Adrenal gland (tissue), 12 donors: Measurements from ENCODE around the gene MMP24. TPM values are rescaled to one million over a fixed set of nuclear protein-coding genes. Genes with fewer than 3 reads are reported as not detected.

Source experiments
- DNase-seq, 7 donors: peaks; one replicate each; pipeline ENCODE4 v3.0.0-alpha.2; 2019 to 2020
- H3K27ac ChIP-seq, 5 donors: fragments of 200-600 bp; sonication (generic) in 4 of 5; 1 replicate in 3 of 5; 2 replicates in 2 of 5; pipeline versions ENCODE4 v1.5.1 to v1.8.0; 2016 to 2020; ENCODE audit warnings: mild to moderate bottlenecking in 1 of 5
- H3K27me3 ChIP-seq: fragments of 200-600 bp; 2 replicates; pipeline ENCODE4 v1.8.0; 2021
- H3K36me3 ChIP-seq, 2 donors: fragments of 200-600 bp; replicated peaks in 1 of 2; 1 replicate in 1 of 2; 2 replicates in 1 of 2; pipeline versions ENCODE4 v1.5.1 to v1.8.0; 2018 to 2022
- H3K4me1 ChIP-seq, 2 donors: fragments of 200-600 bp; replicated peaks in 1 of 2; 1 replicate in 1 of 2; 2 replicates in 1 of 2; pipeline versions ENCODE4 v1.5.1 to v1.8.0; 2018 to 2021
- H3K4me3 ChIP-seq, 4 donors: fragments of 200-600 bp; sonication (generic) in 3 of 4; one replicate each; pipeline ENCODE4 v1.5.1; 2016 to 2018
- H3K9me3 ChIP-seq, 3 donors: fragments of 200-600 bp; sonication (generic) in 1 of 3; replicated peaks in 1 of 3; 1 replicate in 2 of 3; 2 replicates in 1 of 3; pipeline versions ENCODE4 v1.5.1 to v1.8.0; 2016 to 2021
- POLR2A ChIP-seq, 2 donors: fragments of 450-650 bp; IDR thresholded peaks; one replicate each; pipeline ENCODE4 v1.6.1; 2017; ENCODE audit warnings: antibody characterized with exemption in 2 of 2, mild to moderate bottlenecking in 2 of 2, moderate library complexity in 1 of 2
- WGBS, 4 donors: extraction: QIAGEN DNeasy Blood & Tissue Kit in 2 of 4; methylation state at CpG; one replicate each; pipeline versions ENCODE4 v1.1.5 to v1.1.7; 2013 to 2017; 5-methylcytosine and 5-hydroxymethylcytosine counted together
- intact Hi-C, 2 donors: fragments of 100-400 bp; cut with DNase I; formaldehyde crosslinking; loops; one replicate each; pipeline versions ENCODE4 v1.14.1 to v1.15.0; 2022 to 2023
- polyA plus RNA-seq, 3 donors: library from polyadenylated mRNA; stranded (reverse); fragments of 200-250 nt in 2 of 3; fragments of 350-450 nt in 1 of 3; fragmentation: Illumina TruSeq in 1 of 3; extraction: RNeasy Lipid Tissue Mini Kit (QIAGEN cat#74804) in 1 of 3; gene quantifications; one replicate each; pipeline ENCODE4 v1.2.3, GENCODE V29; 2013 to 2014
- total RNA-seq, 9 donors: library from RNA; depleted of rRNA in 4 of 9; stranded (reverse); fragments of >200 nt in 4 of 9; fragments of 120-200 nt in 1 of 9; fragmentation: NEBNext Ultra II Directional in 1 of 9; extraction: Animal tissue kit (Norgen Biotek cat#: 25700) in 1 of 9; gene quantifications; one replicate each; pipeline versions ENCODE4 v1.1.0 to v1.2.4, GENCODE V29; 2013 to 2023
- TF ChIP-seq, protein P1 (sequence below), 6 experiments: fragments of 450-650 bp in 4 of 6; fragments of 200-600 bp in 2 of 6; sonication (generic) in 1 of 6; IDR thresholded peaks; 1 replicate in 5 of 6; 2 replicates in 1 of 6; pipeline versions ENCODE4 v1.5.1 to v1.8.0; 2016 to 2021; ENCODE audit warnings: antibody characterized with exemption in 6 of 6, mild to moderate bottlenecking in 2 of 6, moderate library complexity in 1 of 6
- donor health status: healthy with polysubstance abuse.
- donor health status: Bipolar disorder and iron deficiency.
- donor health status: DM: yes; HTN: yes; CAD: no.
- donor health status: DM: no; HTN: no; CAD: no.
- donor health status: DM: no; HTN: no; CAD: no.
- donor health status: DM: yes; HTN: yes; CAD: no.

Gene MMP24
- total and polyA plus RNA-seq, 12 donors, result 0.09 to 2.3 (median 1.3) TPM

DNA sequence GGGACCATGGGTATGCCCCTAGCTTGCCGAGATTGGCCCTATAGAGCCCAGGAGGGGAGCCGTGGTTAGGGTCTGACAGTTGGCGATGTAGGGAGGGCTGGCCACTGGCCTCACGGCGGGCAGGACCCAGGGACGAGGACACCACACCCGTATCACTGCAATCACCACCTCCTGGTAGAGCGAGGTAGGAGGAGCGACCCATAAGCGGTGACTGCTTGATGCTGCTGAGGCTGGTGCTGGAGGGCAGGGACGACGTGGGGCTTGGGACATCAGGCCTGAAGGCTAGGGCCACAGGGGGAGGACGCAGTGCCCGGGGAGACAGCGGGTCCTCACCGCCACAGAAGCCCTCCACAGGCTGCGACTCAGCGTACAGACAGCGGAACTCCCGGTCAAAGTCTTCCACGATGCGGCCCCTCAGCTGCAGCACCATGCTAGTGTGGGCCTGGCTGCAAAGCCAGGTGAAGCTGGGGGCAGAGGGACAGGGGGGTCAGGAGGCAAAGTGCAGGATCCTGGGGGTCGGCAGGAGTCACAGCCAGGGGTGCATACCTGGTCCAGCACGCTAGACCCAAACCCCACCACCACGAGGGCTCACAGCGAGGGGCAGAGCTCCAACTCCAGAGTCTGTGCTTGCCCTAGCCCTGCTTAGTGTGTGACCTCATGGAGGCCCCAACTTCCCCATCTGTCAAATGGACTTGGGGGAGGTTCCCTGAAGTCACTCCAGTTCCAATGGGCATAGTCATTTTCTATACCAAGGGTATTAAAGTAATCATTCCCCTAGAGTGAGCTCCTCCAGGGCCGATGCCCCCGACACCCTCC is 61.2 kb downstream of the MMP24 start:
- TF ChIP-seq POLR2A (IDR thresholded peaks at IDR 0.05), result no peak
- TF ChIP-seq, protein P1, sequence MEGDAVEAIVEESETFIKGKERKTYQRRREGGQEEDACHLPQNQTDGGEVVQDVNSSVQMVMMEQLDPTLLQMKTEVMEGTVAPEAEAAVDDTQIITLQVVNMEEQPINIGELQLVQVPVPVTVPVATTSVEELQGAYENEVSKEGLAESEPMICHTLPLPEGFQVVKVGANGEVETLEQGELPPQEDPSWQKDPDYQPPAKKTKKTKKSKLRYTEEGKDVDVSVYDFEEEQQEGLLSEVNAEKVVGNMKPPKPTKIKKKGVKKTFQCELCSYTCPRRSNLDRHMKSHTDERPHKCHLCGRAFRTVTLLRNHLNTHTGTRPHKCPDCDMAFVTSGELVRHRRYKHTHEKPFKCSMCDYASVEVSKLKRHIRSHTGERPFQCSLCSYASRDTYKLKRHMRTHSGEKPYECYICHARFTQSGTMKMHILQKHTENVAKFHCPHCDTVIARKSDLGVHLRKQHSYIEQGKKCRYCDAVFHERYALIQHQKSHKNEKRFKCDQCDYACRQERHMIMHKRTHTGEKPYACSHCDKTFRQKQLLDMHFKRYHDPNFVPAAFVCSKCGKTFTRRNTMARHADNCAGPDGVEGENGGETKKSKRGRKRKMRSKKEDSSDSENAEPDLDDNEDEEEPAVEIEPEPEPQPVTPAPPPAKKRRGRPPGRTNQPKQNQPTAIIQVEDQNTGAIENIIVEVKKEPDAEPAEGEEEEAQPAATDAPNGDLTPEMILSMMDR (IDR thresholded peaks at IDR 0.05), result no peak
- H3K9me3 ChIP-seq, result no peaks in the 10 kb centered on the region
- no peak overlapping the region for H3K27ac ChIP-seq
- H3K27me3 ChIP-seq, result no peaks in the 10 kb centered on the region
- 82 to 88% (median 84%) methylated on average over 18 to 28 of the region's 28 CpGs for WGBS, 4 donors
- no peaks in the 10 kb centered on the region for H3K36me3 ChIP-seq
- H3K4me3 ChIP-seq, result no peak overlapping the region
- no peak for DNase-seq
- intact Hi-C loops, result no loop called here
- peaks cover 11 to 22% of the 10 kb centered on the region in 2 donors for H3K4me1 ChIP-seq

DNA sequence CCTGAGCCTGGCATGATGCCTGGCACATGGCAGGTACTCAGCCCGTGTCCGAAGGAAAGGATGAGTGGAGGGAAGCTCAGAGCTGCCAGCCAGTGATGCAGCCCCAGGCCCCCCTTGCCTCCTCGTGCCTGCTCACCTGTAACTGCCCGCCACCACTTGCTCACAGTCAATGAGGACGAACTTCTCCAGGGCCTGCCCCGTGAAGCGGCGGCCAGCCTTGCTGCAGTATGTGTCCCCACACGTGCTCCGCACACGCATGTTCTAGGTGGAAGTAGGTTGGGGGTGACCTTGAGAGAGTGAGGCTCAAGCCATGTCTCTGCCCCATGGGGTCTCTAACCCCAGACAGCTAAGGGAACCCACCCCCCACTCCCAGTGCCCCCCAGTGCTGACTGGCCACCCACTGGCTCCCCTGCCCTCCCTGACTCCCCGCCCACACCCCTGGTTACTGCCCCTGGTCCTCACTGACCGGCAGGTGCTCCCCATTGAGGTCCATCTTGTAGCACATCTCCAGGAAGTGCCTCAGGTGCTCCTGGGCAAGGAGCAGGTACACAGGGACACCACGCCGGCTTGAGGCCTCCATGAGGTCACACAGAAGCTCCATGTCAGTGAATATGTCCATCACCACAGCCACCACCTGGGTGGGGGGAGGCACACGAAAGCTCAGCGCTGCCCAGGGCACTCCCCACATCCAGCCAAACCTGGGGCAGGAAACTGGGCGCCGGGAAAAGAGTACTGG is 62.0 kb downstream of the MMP24 start:
- Histone ChIP-seq H3K27me3 (no peaks in the 10 kb centered on the region), H3K36me3 (no peaks in the 10 kb centered on the region), H3K4me1 (peaks cover 8 to 14% of the 10 kb centered on the region in 2 donors), H3K9me3 (no peaks in the 10 kb centered on the region), H3K4me3 (no peak overlapping the region), H3K27ac (no peak overlapping the region)
- intact Hi-C loops, result no loop called here
- DNase-seq, result no peak
- 67 to 81% (median 73%) methylated on average over 7 to 19 of the region's 19 CpGs for WGBS, 4 donors
- TF ChIP-seq, protein P1 (IDR thresholded peaks at IDR 0.05), result no peak
- no peak for TF ChIP-seq POLR2A (IDR thresholded peaks at IDR 0.05)

DNA sequence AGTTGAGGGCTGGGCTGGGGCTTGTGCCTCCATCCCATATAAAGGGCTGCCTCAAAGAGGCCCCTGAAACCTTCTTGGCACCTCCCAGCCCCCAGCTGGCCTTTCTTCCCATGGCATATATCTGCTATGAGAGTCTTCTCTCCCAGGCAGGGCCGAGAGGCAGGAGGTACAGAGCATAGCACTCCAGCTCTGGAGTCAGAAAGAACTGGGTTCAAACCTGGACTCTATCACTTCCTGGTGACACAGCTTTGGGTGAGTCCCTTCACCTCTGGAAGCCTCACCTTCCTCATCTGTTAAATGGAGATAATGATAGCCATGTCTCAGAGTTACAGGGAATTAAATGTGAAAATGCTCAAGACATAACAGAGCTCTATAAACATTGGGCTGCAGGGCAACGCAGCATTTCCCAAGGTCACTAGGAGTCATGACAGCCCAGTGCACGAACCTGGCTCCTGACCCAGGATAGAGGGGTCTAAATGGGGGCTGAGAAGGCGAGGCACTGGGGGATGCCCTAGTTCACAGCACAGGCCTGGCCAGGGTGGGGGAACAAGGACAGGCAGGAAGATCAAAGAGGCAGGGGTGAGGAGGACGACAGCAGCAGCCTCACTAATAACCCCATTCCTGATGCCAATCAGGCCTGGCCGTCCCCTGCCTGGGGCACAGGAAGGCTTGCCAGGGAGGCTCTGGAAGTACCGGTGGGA is 63.8 kb downstream of the MMP24 start:
- no peaks in the 10 kb centered on the region for H3K36me3 ChIP-seq
- DNase-seq, result no peak
- no peak overlapping the region for H3K4me3 ChIP-seq
- no peak overlapping the region for H3K27ac ChIP-seq
- peaks cover 0 to 2% of the 10 kb centered on the region in 2 donors for H3K4me1 ChIP-seq
- intact Hi-C loops, result no loop called here
- WGBS, 4 donors, result 52 to 63% (median 57%) methylated on average over 6 to 7 of the region's 7 CpGs
- H3K27me3 ChIP-seq, result no peaks in the 10 kb centered on the region
- TF ChIP-seq, protein P1 (IDR thresholded peaks at IDR 0.05), result no peak
- TF ChIP-seq POLR2A (IDR thresholded peaks at IDR 0.05), result no peak
- no peaks in the 10 kb centered on the region for H3K9me3 ChIP-seq

DNA sequence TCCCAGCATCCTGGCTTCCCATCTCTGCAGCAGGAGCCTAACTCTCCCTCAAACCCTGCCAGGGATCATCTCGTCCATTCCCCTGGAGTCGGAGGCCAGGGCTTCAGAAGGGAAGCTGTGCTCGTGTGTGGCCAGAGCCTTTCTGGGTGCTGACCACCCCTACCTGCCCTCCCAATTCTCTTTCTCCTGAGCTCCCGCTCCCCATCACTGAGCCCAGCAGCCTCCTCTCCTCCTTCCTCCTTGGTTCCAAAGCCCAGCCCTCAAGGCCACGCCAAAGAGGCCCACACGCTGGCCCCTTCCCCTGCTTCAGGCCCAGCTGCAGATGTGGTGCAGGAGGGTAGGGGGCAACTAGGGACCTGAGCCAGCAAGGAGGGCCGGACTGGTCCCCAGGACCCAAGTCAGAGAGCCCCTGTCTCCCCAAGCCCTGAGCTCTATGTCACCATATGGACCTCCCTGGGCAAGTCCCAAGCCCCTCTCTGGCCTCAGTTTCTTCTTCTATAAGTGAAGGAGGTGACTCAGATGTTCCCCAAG is 64.5 kb downstream of the MMP24 start:
- DNase-seq, result no peak
- intact Hi-C loops, result no loop called here
- H3K9me3 ChIP-seq, result no peaks in the 10 kb centered on the region
- TF ChIP-seq, protein P1 (IDR thresholded peaks at IDR 0.05), result no peak
- no peak for TF ChIP-seq POLR2A (IDR thresholded peaks at IDR 0.05)
- no peak overlapping the region for H3K27ac ChIP-seq
- WGBS, 4 donors, result 82 to 90% (median 85%) methylated on average over 6 to 7 of the region's 7 CpGs
- H3K27me3 ChIP-seq, result no peaks in the 10 kb centered on the region
- H3K4me3 ChIP-seq, result no peak overlapping the region
- H3K4me1 ChIP-seq, result no peaks in the 10 kb centered on the region
- no peaks in the 10 kb centered on the region for H3K36me3 ChIP-seq
